ENCODE results near the gene LCK.
"Not testable (repeated sequence)": the region's sequence is repeated elsewhere in the genome, so short reads cannot be mapped to it uniquely, and the experiment has no call there.

Gene LCK

DNA sequence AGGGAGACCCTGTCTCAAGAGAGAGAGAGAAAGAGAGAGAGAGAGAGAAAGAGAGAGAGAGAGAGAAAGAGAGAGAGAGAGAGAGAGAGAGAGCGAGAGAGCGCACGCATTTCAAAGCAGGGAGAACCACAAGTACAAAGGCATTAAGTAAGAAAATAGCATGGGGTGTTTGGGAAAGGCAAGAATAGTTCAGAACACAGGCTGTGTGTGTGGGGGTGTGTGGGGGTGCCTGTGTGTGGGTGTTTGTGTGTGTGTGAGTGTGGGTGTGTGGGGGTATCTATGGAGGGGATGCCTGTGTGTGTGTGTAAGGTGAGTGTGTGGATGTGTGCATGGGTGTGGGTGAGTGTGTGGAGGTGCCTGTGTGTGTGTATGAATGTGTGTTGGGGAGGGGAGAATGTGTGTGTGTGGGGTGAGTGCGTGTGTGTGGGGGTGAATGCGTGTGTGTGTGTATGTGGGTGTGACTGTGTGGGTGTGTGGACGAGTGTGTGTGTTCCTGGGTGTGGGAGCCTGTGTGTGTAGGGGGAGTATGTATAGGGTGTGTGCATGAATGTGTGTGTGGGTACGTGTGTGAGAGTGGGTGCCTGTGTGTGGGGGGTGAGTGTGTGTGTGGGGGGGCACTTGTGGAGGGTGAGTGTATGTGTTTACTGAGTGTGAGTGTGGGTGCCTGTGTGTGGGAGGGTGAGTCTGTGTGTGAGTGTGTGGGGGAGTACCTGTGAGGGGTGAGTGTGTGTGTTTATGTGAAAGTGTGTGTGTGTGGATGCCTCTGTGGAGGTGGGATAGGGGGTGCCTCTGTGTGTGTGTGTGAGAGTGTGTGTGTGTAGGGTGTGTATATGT lies 21.7 kb downstream of the LCK start:
- no peak for DNase-seq
- peaks cover 0 to 8% (median 0%) of the 10 kb centered on the region in 5 experiments for H3K27me3 ChIP-seq (replicated peaks in 2 of 5; ENCODE audit: control insufficient read depth in 4 of 5, insufficient read depth in 5 of 5, low read length in 4 of 5)
- no peak overlapping the region for H3K27ac ChIP-seq (ENCODE audit: insufficient read depth in 1 of 2, low read depth in 1 of 2, low read length in 2 of 2, poor library complexity in 1 of 2, severe bottlenecking in 2 of 2)
- peaks cover 4 to 28% (median 14%) of the 10 kb centered on the region in 4 experiments for H3K4me1 ChIP-seq (ENCODE audit: control extremely low read depth in 1 of 4, control insufficient read depth in 4 of 4, insufficient read depth in 4 of 4, low read length in 3 of 4)
- CTCF ChIA-PET, result interaction anchor here (1.0 kb wide), 1 partner anchor 56 kb away, joined by 3 read pairs; no protein-coding TSS in a partner anchor
- H3K36me3 ChIP-seq (ENCODE audit: control insufficient read depth in 4 of 4, insufficient read depth in 4 of 4, low read length in 3 of 4), result no peaks in the 10 kb centered on the region
- no peak overlapping the region for H3K4me3 ChIP-seq (ENCODE audit: control insufficient read depth in 1 of 7, extremely low read depth in 1 of 7, insufficient read depth in 4 of 7, low read depth in 2 of 7, low read length in 6 of 7)
- no peaks in the 10 kb centered on the region for H3K9me3 ChIP-seq (ENCODE audit: control extremely low read depth in 1 of 5, control insufficient read depth in 4 of 5, insufficient read depth in 2 of 5, low read depth in 1 of 5, low read length in 4 of 5)
- POLR2A ChIA-PET, result interaction anchor here (0.6 kb wide), 1 partner anchor 1419 kb away, joined by 4 read pairs; no protein-coding TSS in a partner anchor
- WGBS (ENCODE audit: insufficient coverage), result 93% methylated on average over 3 of the region's 7 CpGs

DNA sequence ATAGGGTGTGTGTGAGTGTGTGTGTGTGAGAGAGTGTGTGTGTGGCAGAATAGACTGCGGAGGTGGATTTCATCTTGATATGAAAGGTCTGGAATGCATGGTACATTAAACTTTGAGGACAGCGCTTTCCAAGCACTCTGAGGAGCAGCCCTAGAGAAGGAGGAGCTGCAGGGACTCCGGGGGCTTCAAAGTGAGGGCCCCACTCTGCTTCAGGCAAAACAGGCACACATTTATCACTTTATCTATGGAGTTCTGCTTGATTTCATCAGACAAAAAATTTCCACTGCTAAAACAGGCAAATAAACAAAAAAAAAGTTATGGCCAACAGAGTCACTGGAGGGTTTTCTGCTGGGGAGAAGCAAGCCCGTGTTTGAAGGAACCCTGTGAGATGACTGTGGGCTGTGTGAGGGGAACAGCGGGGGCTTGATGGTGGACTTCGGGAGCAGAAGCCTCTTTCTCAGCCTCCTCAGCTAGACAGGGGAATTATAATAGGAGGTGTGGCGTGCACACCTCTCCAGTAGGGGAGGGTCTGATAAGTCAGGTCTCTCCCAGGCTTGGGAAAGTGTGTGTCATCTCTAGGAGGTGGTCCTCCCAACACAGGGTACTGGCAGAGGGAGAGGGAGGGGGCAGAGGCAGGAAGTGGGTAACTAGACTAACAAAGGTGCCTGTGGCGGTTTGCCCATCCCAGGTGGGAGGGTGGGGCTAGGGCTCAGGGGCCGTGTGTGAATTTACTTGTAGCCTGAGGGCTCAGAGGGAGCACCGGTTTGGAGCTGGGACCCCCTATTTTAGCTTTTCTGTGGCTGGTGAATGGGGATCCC lies 22.5 kb downstream of the LCK start:
- Histone ChIP-seq H3K27me3 (replicated peaks in 2 of 5; ENCODE audit: control insufficient read depth in 4 of 5, insufficient read depth in 5 of 5, low read length in 4 of 5) (peaks cover 0 to 8% (median 0%) of the 10 kb centered on the region in 5 experiments), H3K4me1 (ENCODE audit: control extremely low read depth in 1 of 4, control insufficient read depth in 4 of 4, insufficient read depth in 4 of 4, low read length in 3 of 4) (peaks cover 4 to 28% (median 14%) of the 10 kb centered on the region in 4 experiments), H3K4me3 (ENCODE audit: control insufficient read depth in 1 of 7, extremely low read depth in 1 of 7, insufficient read depth in 4 of 7, low read depth in 2 of 7, low read length in 6 of 7) (no peak overlapping the region), H3K9me3 (ENCODE audit: control extremely low read depth in 1 of 5, control insufficient read depth in 4 of 5, insufficient read depth in 2 of 5, low read depth in 1 of 5, low read length in 4 of 5) (no peaks in the 10 kb centered on the region), H3K27ac (ENCODE audit: insufficient read depth in 1 of 2, low read depth in 1 of 2, low read length in 2 of 2, poor library complexity in 1 of 2, severe bottlenecking in 2 of 2) (no peak overlapping the region), H3K36me3 (ENCODE audit: control insufficient read depth in 4 of 4, insufficient read depth in 4 of 4, low read length in 3 of 4) (no peaks in the 10 kb centered on the region)
- ChIA-PET POLR2A (no interaction called here), CTCF (interaction anchor here (0.6 to 1.1 kb wide), 4 partner anchors 14 to 141 kb away, joined by 3 read pairs; partner anchors contain the start of gene FAM167B)
- 63% methylated on average over 9 of the region's 10 CpGs for WGBS (ENCODE audit: insufficient coverage)
- DNase-seq, result peak; percentile 18 to 70 (median 54)

DNA sequence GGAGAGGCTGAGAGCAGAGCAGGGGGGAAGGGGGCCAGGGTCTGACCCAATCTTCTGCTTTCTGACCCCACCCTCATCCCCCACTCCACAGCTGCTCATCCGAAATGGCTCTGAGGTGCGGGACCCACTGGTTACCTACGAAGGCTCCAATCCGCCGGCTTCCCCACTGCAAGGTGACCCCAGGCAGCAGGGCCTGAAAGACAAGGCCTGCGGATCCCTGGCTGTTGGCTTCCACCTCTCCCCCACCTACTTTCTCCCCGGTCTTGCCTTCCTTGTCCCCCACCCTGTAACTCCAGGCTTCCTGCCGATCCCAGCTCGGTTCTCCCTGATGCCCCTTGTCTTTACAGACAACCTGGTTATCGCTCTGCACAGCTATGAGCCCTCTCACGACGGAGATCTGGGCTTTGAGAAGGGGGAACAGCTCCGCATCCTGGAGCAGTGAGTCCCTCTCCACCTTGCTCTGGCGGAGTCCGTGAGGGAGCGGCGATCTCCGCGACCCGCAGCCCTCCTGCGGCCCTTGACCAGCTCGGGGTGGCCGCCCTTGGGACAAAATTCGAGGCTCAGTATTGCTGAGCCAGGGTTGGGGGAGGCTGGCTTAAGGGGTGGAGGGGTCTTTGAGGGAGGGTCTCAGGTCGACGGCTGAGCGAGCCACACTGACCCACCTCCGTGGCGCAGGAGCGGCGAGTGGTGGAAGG lies 23.7 kb downstream of the LCK start:
- POLR2A ChIA-PET, result interaction anchor here (0.7 kb wide), 1 partner anchor 27 kb away, joined by 3 read pairs; no protein-coding TSS in a partner anchor
- no peak overlapping the region for H3K27ac ChIP-seq (ENCODE audit: insufficient read depth in 1 of 2, low read depth in 1 of 2, low read length in 2 of 2, poor library complexity in 1 of 2, severe bottlenecking in 2 of 2)
- WGBS (ENCODE audit: insufficient coverage), result 93% methylated on average over 24 of the region's 31 CpGs
- H3K4me3 ChIP-seq (ENCODE audit: control insufficient read depth in 1 of 7, extremely low read depth in 1 of 7, insufficient read depth in 4 of 7, low read depth in 2 of 7, low read length in 6 of 7), result no peak overlapping the region
- DNase-seq, result no peak
- CTCF ChIA-PET, result interaction anchor here (0.5 to 2.7 kb wide), 5 partner anchors 13 to 60 kb away, joined by 3 to 10 read pairs (median 3); partner anchors contain the start of gene FAM167B
- H3K36me3 ChIP-seq (ENCODE audit: control insufficient read depth in 4 of 4, insufficient read depth in 4 of 4, low read length in 3 of 4), result no peaks in the 10 kb centered on the region
- peaks cover 0 to 8% (median 0%) of the 10 kb centered on the region in 5 experiments for H3K27me3 ChIP-seq (replicated peaks in 2 of 5; ENCODE audit: control insufficient read depth in 4 of 5, insufficient read depth in 5 of 5, low read length in 4 of 5)
- peaks cover 4 to 28% (median 14%) of the 10 kb centered on the region in 4 experiments for H3K4me1 ChIP-seq (ENCODE audit: control extremely low read depth in 1 of 4, control insufficient read depth in 4 of 4, insufficient read depth in 4 of 4, low read length in 3 of 4)
- no peaks in the 10 kb centered on the region for H3K9me3 ChIP-seq (ENCODE audit: control extremely low read depth in 1 of 5, control insufficient read depth in 4 of 5, insufficient read depth in 2 of 5, low read depth in 1 of 5, low read length in 4 of 5)

DNA sequence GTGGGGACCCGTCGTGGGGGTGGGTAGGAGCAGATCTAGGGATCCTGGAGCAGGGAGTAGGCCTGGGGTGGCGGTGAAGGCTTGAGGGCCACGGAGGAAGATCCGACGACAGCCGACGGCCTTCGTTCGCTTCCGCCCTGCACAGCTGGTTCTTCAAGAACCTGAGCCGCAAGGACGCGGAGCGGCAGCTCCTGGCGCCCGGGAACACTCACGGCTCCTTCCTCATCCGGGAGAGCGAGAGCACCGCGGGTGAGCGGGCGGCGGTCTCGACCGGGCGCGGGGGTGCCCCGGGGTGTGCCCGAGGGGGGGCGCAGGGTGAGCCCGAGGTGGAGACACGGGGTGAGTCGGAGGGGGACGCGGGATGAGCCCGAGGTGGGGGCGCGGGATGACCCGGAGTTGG lies 24.4 kb downstream of the LCK start:
- POLR2A ChIA-PET, result interaction anchor here (0.7 kb wide), 1 partner anchor 27 kb away, joined by 3 read pairs; no protein-coding TSS in a partner anchor
- Histone ChIP-seq H3K27me3 (replicated peaks in 2 of 5; ENCODE audit: control insufficient read depth in 4 of 5, insufficient read depth in 5 of 5, low read length in 4 of 5) (peaks cover 0 to 8% (median 0%) of the 10 kb centered on the region in 5 experiments), H3K9me3 (ENCODE audit: control extremely low read depth in 1 of 5, control insufficient read depth in 4 of 5, insufficient read depth in 2 of 5, low read depth in 1 of 5, low read length in 4 of 5) (no peaks in the 10 kb centered on the region), H3K4me3 (ENCODE audit: control insufficient read depth in 1 of 7, extremely low read depth in 1 of 7, insufficient read depth in 4 of 7, low read depth in 2 of 7, low read length in 6 of 7) (peak overlapping the region in 3 of 7 experiments; percentile 28 to 57 (median 36)), H3K27ac (ENCODE audit: insufficient read depth in 1 of 2, low read depth in 1 of 2, low read length in 2 of 2, poor library complexity in 1 of 2, severe bottlenecking in 2 of 2) (no peak overlapping the region), H3K36me3 (ENCODE audit: control insufficient read depth in 4 of 4, insufficient read depth in 4 of 4, low read length in 3 of 4) (no peaks in the 10 kb centered on the region), H3K4me1 (ENCODE audit: control extremely low read depth in 1 of 4, control insufficient read depth in 4 of 4, insufficient read depth in 4 of 4, low read length in 3 of 4) (peaks cover 4 to 28% (median 14%) of the 10 kb centered on the region in 4 experiments)
- peak; percentile 49 to 68 (median 57) for DNase-seq
- CTCF ChIA-PET, result interaction anchor here (1.4 to 2.7 kb wide), 2 partner anchors 27 to 60 kb away, joined by 4 to 10 read pairs; no protein-coding TSS in a partner anchor
- WGBS (ENCODE audit: insufficient coverage), result 12% methylated on average over 28 of the region's 41 CpGs

DNA sequence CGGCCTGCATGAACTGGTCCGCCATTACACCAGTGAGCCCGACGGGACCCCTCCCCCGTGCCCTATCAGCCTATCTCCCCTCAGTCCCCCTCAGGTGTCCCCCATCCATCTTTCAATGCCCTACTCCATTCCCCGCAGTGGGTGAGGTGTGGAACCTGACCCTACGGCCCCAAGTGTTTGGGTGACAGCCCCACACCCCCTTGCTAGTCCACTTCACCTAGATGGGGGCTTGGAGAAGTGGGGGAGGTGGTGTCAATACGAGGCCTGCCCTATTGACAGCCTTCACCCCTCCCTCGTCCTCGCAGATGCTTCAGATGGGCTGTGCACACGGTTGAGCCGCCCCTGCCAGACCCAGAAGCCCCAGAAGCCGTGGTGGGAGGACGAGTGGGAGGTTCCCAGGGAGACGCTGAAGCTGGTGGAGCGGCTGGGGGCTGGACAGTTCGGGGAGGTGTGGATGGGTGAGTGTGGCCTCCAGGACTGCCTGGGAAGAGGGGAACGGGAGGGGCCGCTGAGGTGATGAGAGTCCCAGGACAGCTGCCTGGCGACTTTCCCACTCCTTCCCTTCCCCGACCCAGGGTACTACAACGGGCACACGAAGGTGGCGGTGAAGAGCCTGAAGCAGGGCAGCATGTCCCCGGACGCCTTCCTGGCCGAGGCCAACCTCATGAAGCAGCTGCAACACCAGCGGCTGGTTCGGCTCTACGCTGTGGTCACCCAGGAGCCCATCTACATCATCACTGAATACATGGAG lies 25.1 kb downstream of the LCK start:
- Histone ChIP-seq H3K4me1 (ENCODE audit: control extremely low read depth in 1 of 4, control insufficient read depth in 4 of 4, insufficient read depth in 4 of 4, low read length in 3 of 4) (peaks cover 4 to 28% (median 14%) of the 10 kb centered on the region in 4 experiments), H3K9me3 (ENCODE audit: control extremely low read depth in 1 of 5, control insufficient read depth in 4 of 5, insufficient read depth in 2 of 5, low read depth in 1 of 5, low read length in 4 of 5) (no peaks in the 10 kb centered on the region), H3K27ac (ENCODE audit: insufficient read depth in 1 of 2, low read depth in 1 of 2, low read length in 2 of 2, poor library complexity in 1 of 2, severe bottlenecking in 2 of 2) (no peak overlapping the region), H3K27me3 (replicated peaks in 2 of 5; ENCODE audit: control insufficient read depth in 4 of 5, insufficient read depth in 5 of 5, low read length in 4 of 5) (peaks cover 0 to 8% (median 0%) of the 10 kb centered on the region in 5 experiments), H3K4me3 (ENCODE audit: control insufficient read depth in 1 of 7, extremely low read depth in 1 of 7, insufficient read depth in 4 of 7, low read depth in 2 of 7, low read length in 6 of 7) (no peak overlapping the region), H3K36me3 (ENCODE audit: control insufficient read depth in 4 of 4, insufficient read depth in 4 of 4, low read length in 3 of 4) (no peaks in the 10 kb centered on the region)
- ChIA-PET POLR2A (interaction anchor here (0.7 kb wide), 1 partner anchor 28 kb away, joined by 3 read pairs; no protein-coding TSS in a partner anchor), CTCF (interaction anchor here (2.7 kb wide), 1 partner anchor 28 kb away, joined by 10 read pairs; no protein-coding TSS in a partner anchor)
- WGBS (ENCODE audit: insufficient coverage), result 97% methylated on average over 20 of the region's 30 CpGs
- DNase-seq, result no peak

DNA sequence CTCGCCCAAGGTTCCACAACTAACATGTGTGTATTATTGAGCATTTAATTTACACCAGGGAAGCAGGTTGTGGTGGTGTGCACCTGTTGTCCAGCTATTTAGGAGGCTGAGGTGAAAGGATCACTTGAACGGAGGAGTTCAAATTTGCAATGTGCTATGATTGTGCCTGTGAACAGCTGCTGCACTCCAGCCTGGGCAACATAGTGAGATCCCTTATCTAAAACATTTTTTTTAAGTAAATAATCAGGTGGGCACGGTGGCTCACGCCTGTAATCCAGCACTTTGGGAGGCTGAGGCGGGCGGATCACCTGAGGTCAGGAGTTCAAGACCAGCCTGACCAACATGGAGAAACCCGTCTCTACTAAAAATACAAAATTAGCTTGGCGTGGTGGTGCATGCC lies 33.7 kb downstream of the LCK start:
- H3K36me3 ChIP-seq (ENCODE audit: control insufficient read depth in 4 of 4, insufficient read depth in 4 of 4, low read length in 3 of 4); H3K4me3 ChIP-seq (ENCODE audit: control insufficient read depth in 1 of 7, extremely low read depth in 1 of 7, insufficient read depth in 4 of 7, low read depth in 2 of 7, low read length in 6 of 7); POLR2A ChIA-PET; H3K9me3 ChIP-seq (ENCODE audit: control extremely low read depth in 1 of 5, control insufficient read depth in 4 of 5, insufficient read depth in 2 of 5, low read depth in 1 of 5, low read length in 4 of 5); CTCF ChIA-PET; H3K27ac ChIP-seq (ENCODE audit: insufficient read depth in 1 of 2, low read depth in 1 of 2, low read length in 2 of 2, poor library complexity in 1 of 2, severe bottlenecking in 2 of 2); DNase-seq; H3K27me3 ChIP-seq (replicated peaks in 2 of 5; ENCODE audit: control insufficient read depth in 4 of 5, insufficient read depth in 5 of 5, low read length in 4 of 5); H3K4me1 ChIP-seq (ENCODE audit: control extremely low read depth in 1 of 4, control insufficient read depth in 4 of 4, insufficient read depth in 4 of 4, low read length in 3 of 4): not testable (repeated sequence)
- 98% methylated on average over 6 of the region's 8 CpGs for WGBS (ENCODE audit: insufficient coverage)

Measured in common myeloid progenitor, CD34-positive (primary cell).